ENCODE data around the gene MAN1C1.

DNA sequence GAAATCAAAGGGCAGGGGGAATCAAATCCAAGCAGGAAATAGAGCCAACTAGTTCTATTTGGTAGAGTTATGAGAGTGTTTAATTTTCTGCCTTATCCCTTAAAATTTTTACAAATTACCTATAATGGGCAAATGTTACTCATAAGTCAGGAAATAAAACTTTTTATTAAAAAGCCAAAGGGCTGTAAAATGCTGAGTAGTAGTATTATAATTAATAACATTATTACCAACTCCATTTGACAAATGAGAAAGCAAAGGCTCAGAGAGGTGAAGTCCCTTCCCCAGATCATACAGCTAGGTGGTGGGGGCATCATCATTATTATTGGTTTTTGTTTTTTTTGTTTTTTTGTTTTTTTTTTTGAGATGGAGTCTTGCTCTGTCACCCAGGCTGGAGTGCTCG lies 186.8 kb downstream of the MAN1C1 start:
- TF ChIP-seq, protein P1, sequence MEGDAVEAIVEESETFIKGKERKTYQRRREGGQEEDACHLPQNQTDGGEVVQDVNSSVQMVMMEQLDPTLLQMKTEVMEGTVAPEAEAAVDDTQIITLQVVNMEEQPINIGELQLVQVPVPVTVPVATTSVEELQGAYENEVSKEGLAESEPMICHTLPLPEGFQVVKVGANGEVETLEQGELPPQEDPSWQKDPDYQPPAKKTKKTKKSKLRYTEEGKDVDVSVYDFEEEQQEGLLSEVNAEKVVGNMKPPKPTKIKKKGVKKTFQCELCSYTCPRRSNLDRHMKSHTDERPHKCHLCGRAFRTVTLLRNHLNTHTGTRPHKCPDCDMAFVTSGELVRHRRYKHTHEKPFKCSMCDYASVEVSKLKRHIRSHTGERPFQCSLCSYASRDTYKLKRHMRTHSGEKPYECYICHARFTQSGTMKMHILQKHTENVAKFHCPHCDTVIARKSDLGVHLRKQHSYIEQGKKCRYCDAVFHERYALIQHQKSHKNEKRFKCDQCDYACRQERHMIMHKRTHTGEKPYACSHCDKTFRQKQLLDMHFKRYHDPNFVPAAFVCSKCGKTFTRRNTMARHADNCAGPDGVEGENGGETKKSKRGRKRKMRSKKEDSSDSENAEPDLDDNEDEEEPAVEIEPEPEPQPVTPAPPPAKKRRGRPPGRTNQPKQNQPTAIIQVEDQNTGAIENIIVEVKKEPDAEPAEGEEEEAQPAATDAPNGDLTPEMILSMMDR (conservative IDR thresholded peaks at IDR 0.05), result no peak
- no peak for TF ChIP-seq ZFX (IDR thresholded peaks at IDR 0.05)

Data from C4-2B (cell line).